ENCODE results near the gene DAP.

DAP gene

GRCh38 chr5:10712574-10713366 lies 48.3 kb downstream of the DAP start:
- Histone ChIP-seq H3K4me3 (ENCODE audit: low read length in 2 of 2) (no peak overlapping the region), H3K27me3 (ENCODE audit: control insufficient read depth in 2 of 2, insufficient read depth in 2 of 2, low read length in 2 of 2) (no peaks in the 10 kb centered on the region), H3K9ac (ENCODE audit: low read depth in 1 of 2, low read length in 2 of 2) (no peak overlapping the region), H3K36me3 (ENCODE audit: control insufficient read depth in 2 of 2, insufficient read depth in 2 of 2, low read length in 2 of 2) (peaks cover 9 to 19% of the 10 kb centered on the region in 2 donors), H3K27ac (ENCODE audit: low read depth in 2 of 2, low read length in 2 of 2) (no peak overlapping the region), H3K9me3 (ENCODE audit: control insufficient read depth in 2 of 2, low read length in 2 of 2) (no peaks in the 10 kb centered on the region), H3K4me1 (ENCODE audit: control insufficient read depth in 2 of 2, insufficient read depth in 2 of 2, low read length in 2 of 2) (no peaks in the 10 kb centered on the region)

- Histone ChIP-seq H3K36me3 (ENCODE audit: control insufficient read depth in 2 of 2, insufficient read depth in 2 of 2, low read length in 2 of 2) (peaks cover 12 to 23% of the 10 kb centered on the region in 2 donors), H3K27ac (ENCODE audit: low read depth in 2 of 2, low read length in 2 of 2) (no peak overlapping the region), H3K4me3 (ENCODE audit: low read length in 2 of 2) (no peak overlapping the region), H3K9me3 (ENCODE audit: control insufficient read depth in 2 of 2, low read length in 2 of 2) (no peaks in the 10 kb centered on the region), H3K9ac (ENCODE audit: low read depth in 1 of 2, low read length in 2 of 2) (no peak overlapping the region), H3K27me3 (ENCODE audit: control insufficient read depth in 2 of 2, insufficient read depth in 2 of 2, low read length in 2 of 2) (no peaks in the 10 kb centered on the region), H3K4me1 (ENCODE audit: control insufficient read depth in 2 of 2, insufficient read depth in 2 of 2, low read length in 2 of 2) (no peaks in the 10 kb centered on the region)
Observed at GRCh38 chr5:10711562-10711961, 49.5 kb downstream of the DAP start.

GRCh38 chr5:10710513-10711128 lies 50.4 kb downstream of the DAP start:
- no peak overlapping the region for H3K9ac ChIP-seq (ENCODE audit: low read depth in 1 of 2, low read length in 2 of 2)
- no peak overlapping the region for H3K27ac ChIP-seq (ENCODE audit: low read depth in 2 of 2, low read length in 2 of 2)
- peaks cover 11 to 21% of the 10 kb centered on the region in 2 donors for H3K36me3 ChIP-seq (ENCODE audit: control insufficient read depth in 2 of 2, insufficient read depth in 2 of 2, low read length in 2 of 2)
- H3K4me3 ChIP-seq (ENCODE audit: low read length in 2 of 2): no peak overlapping the region
- no peaks in the 10 kb centered on the region for H3K9me3 ChIP-seq (ENCODE audit: control insufficient read depth in 2 of 2, low read length in 2 of 2)
- no peaks in the 10 kb centered on the region for H3K27me3 ChIP-seq (ENCODE audit: control insufficient read depth in 2 of 2, insufficient read depth in 2 of 2, low read length in 2 of 2)
- H3K4me1 ChIP-seq (ENCODE audit: control insufficient read depth in 2 of 2, insufficient read depth in 2 of 2, low read length in 2 of 2): no peaks in the 10 kb centered on the region

- Histone ChIP-seq H3K9ac (ENCODE audit: low read depth in 1 of 2, low read length in 2 of 2) (no peak overlapping the region), H3K9me3 (ENCODE audit: control insufficient read depth in 2 of 2, low read length in 2 of 2) (no peaks in the 10 kb centered on the region), H3K4me1 (ENCODE audit: control insufficient read depth in 2 of 2, insufficient read depth in 2 of 2, low read length in 2 of 2) (no peaks in the 10 kb centered on the region), H3K36me3 (ENCODE audit: control insufficient read depth in 2 of 2, insufficient read depth in 2 of 2, low read length in 2 of 2) (peaks cover 10 to 15% of the 10 kb centered on the region in 2 donors), H3K27ac (ENCODE audit: low read depth in 2 of 2, low read length in 2 of 2) (no peak overlapping the region), H3K27me3 (ENCODE audit: control insufficient read depth in 2 of 2, insufficient read depth in 2 of 2, low read length in 2 of 2) (no peaks in the 10 kb centered on the region), H3K4me3 (ENCODE audit: low read length in 2 of 2) (no peak overlapping the region)
Observed at GRCh38 chr5:10709933-10710332, 51.1 kb downstream of the DAP start.

- H3K27me3 ChIP-seq (ENCODE audit: control insufficient read depth in 2 of 2, insufficient read depth in 2 of 2, low read length in 2 of 2): no peaks in the 10 kb centered on the region
- H3K27ac ChIP-seq (ENCODE audit: low read depth in 2 of 2, low read length in 2 of 2): no peak overlapping the region
- H3K4me3 ChIP-seq (ENCODE audit: low read length in 2 of 2): no peak overlapping the region
- no peaks in the 10 kb centered on the region for H3K9me3 ChIP-seq (ENCODE audit: control insufficient read depth in 2 of 2, low read length in 2 of 2)
- no peak overlapping the region for H3K9ac ChIP-seq (ENCODE audit: low read depth in 1 of 2, low read length in 2 of 2)
- H3K4me1 ChIP-seq (ENCODE audit: control insufficient read depth in 2 of 2, insufficient read depth in 2 of 2, low read length in 2 of 2): peaks cover 0 to 4% of the 10 kb centered on the region in 2 donors
- H3K36me3 ChIP-seq (ENCODE audit: control insufficient read depth in 2 of 2, insufficient read depth in 2 of 2, low read length in 2 of 2): peaks cover 10 to 15% of the 10 kb centered on the region in 2 donors
Observed at GRCh38 chr5:10709409-10709808, 51.6 kb downstream of the DAP start.

GRCh38 chr5:10708189-10708944 lies 52.7 kb downstream of the DAP start:
- H3K36me3 ChIP-seq (ENCODE audit: control insufficient read depth in 2 of 2, insufficient read depth in 2 of 2, low read length in 2 of 2): peaks cover 8 to 15% of the 10 kb centered on the region in 2 donors
- no peaks in the 10 kb centered on the region for H3K9me3 ChIP-seq (ENCODE audit: control insufficient read depth in 2 of 2, low read length in 2 of 2)
- no peak overlapping the region for H3K4me3 ChIP-seq (ENCODE audit: low read length in 2 of 2)
- H3K4me1 ChIP-seq (ENCODE audit: control insufficient read depth in 2 of 2, insufficient read depth in 2 of 2, low read length in 2 of 2): peaks cover 6 to 12% of the 10 kb centered on the region in 2 donors
- H3K9ac ChIP-seq (ENCODE audit: low read depth in 1 of 2, low read length in 2 of 2): no peak overlapping the region
- H3K27ac ChIP-seq (ENCODE audit: low read depth in 2 of 2, low read length in 2 of 2): no peak overlapping the region
- no peaks in the 10 kb centered on the region for H3K27me3 ChIP-seq (ENCODE audit: control insufficient read depth in 2 of 2, insufficient read depth in 2 of 2, low read length in 2 of 2)

- Histone ChIP-seq H3K27ac (ENCODE audit: low read depth in 2 of 2, low read length in 2 of 2) (no peak overlapping the region), H3K27me3 (ENCODE audit: control insufficient read depth in 2 of 2, insufficient read depth in 2 of 2, low read length in 2 of 2) (no peaks in the 10 kb centered on the region), H3K9me3 (ENCODE audit: control insufficient read depth in 2 of 2, low read length in 2 of 2) (no peaks in the 10 kb centered on the region), H3K36me3 (ENCODE audit: control insufficient read depth in 2 of 2, insufficient read depth in 2 of 2, low read length in 2 of 2) (peaks cover 3 to 15% of the 10 kb centered on the region in 2 donors), H3K4me1 (ENCODE audit: control insufficient read depth in 2 of 2, insufficient read depth in 2 of 2, low read length in 2 of 2) (peaks cover 6 to 15% of the 10 kb centered on the region in 2 donors), H3K9ac (ENCODE audit: low read depth in 1 of 2, low read length in 2 of 2) (no peak overlapping the region), H3K4me3 (ENCODE audit: low read length in 2 of 2) (no peak overlapping the region)
Observed at GRCh38 chr5:10707198-10708142, 53.6 kb downstream of the DAP start.

- no peaks in the 10 kb centered on the region for H3K9me3 ChIP-seq (ENCODE audit: control insufficient read depth in 2 of 2, low read length in 2 of 2)
- H3K4me3 ChIP-seq (ENCODE audit: low read length in 2 of 2): no peak overlapping the region
- H3K9ac ChIP-seq (ENCODE audit: low read depth in 1 of 2, low read length in 2 of 2): no peak overlapping the region
- peaks cover 3 to 15% of the 10 kb centered on the region in 2 donors for H3K36me3 ChIP-seq (ENCODE audit: control insufficient read depth in 2 of 2, insufficient read depth in 2 of 2, low read length in 2 of 2)
- H3K27me3 ChIP-seq (ENCODE audit: control insufficient read depth in 2 of 2, insufficient read depth in 2 of 2, low read length in 2 of 2): no peaks in the 10 kb centered on the region
- H3K4me1 ChIP-seq (ENCODE audit: control insufficient read depth in 2 of 2, insufficient read depth in 2 of 2, low read length in 2 of 2): peaks cover 6 to 15% of the 10 kb centered on the region in 2 donors
- no peak overlapping the region for H3K27ac ChIP-seq (ENCODE audit: low read depth in 2 of 2, low read length in 2 of 2)
Observed at GRCh38 chr5:10706326-10706725, 54.7 kb downstream of the DAP start.

- H3K36me3 ChIP-seq (ENCODE audit: control insufficient read depth in 2 of 2, insufficient read depth in 2 of 2, low read length in 2 of 2): peaks cover 3 to 14% of the 10 kb centered on the region in 2 donors
- no peaks in the 10 kb centered on the region for H3K27me3 ChIP-seq (ENCODE audit: control insufficient read depth in 2 of 2, insufficient read depth in 2 of 2, low read length in 2 of 2)
- H3K27ac ChIP-seq (ENCODE audit: low read depth in 2 of 2, low read length in 2 of 2): no peak overlapping the region
- no peak overlapping the region for H3K4me3 ChIP-seq (ENCODE audit: low read length in 2 of 2)
- no peak overlapping the region for H3K9ac ChIP-seq (ENCODE audit: low read depth in 1 of 2, low read length in 2 of 2)
- peaks cover 6 to 15% of the 10 kb centered on the region in 2 donors for H3K4me1 ChIP-seq (ENCODE audit: control insufficient read depth in 2 of 2, insufficient read depth in 2 of 2, low read length in 2 of 2)
- no peaks in the 10 kb centered on the region for H3K9me3 ChIP-seq (ENCODE audit: control insufficient read depth in 2 of 2, low read length in 2 of 2)
Observed at GRCh38 chr5:10705747-10706146, 55.3 kb downstream of the DAP start.
